ENCODE results near the gene KCTD8.

- no peak for TF ChIP-seq POLR2A (IDR thresholded peaks at IDR 0.05)
- no peak for TF ChIP-seq CTCF (IDR thresholded peaks at IDR 0.05)
Observed at GRCh38 chr4:44487341-44487740, 38.7 kb upstream of the KCTD8 start.

All from adrenal gland (tissue), 5 donors.